HCT116 (cell line): ENCODE measurements around the gene KRT33A.
"Not testable (repeated sequence)": the region's sequence is repeated elsewhere in the genome, so short reads cannot be mapped to it uniquely, and the experiment has no call there.

Source experiments
- EZH2 ChIP-seq: fragments of 200-600 bp; sonication (generic); IDR thresholded peaks from 2 replicates; pipeline ENCODE4 v1.6.1; 2017; ENCODE audit warnings: antibody characterized with exemption, mixed run types
- EZH2phosphoT487 ChIP-seq: fragments of 200-600 bp; IDR thresholded peaks from 2 replicates; pipeline ENCODE4 v1.6.1; 2018; ENCODE audit warnings: antibody characterized with exemption, borderline replicate concordance
- JUND ChIP-seq: IDR thresholded peaks from 2 replicates; pipeline ENCODE4 v1.6.1; 2012
- MAX ChIP-seq: IDR thresholded peaks from 2 replicates; pipeline ENCODE4 v1.6.1; 2012
- POLR2A ChIP-seq: IDR thresholded peaks from 2 replicates; pipeline ENCODE4 v1.7.0; 2011; ENCODE audit warnings: borderline replicate concordance; ENCODE audit not compliant: insufficient read depth, insufficient read length; ENCODE audit errors: extremely low read depth
- POLR2AphosphoS5 ChIP-seq: IDR thresholded peaks from 2 replicates; pipeline ENCODE4 v1.6.1; 2011; ENCODE audit warnings: mild to moderate bottlenecking, low read depth, low read length, moderate library complexity
- RAD21 ChIP-seq: IDR thresholded peaks from 2 replicates; pipeline ENCODE4 v1.6.1; 2012; ENCODE audit warnings: low read depth, mild to moderate bottlenecking
- REST ChIP-seq: IDR thresholded peaks from 2 replicates; pipeline ENCODE4 v1.6.1; 2012; ENCODE audit warnings: low read depth
- TCF7L2 ChIP-seq: IDR thresholded peaks from 2 replicates; pipeline ENCODE4 v1.7.0; 2011; ENCODE audit warnings: borderline replicate concordance, inconsistent platforms; ENCODE audit not compliant: insufficient read depth, insufficient read length; ENCODE audit errors: extremely low read depth
- YY1 ChIP-seq: IDR thresholded peaks from 2 replicates; pipeline ENCODE4 v1.6.1; 2011; ENCODE audit warnings: low read length, low read depth, moderate library complexity, mild to moderate bottlenecking; ENCODE audit not compliant: insufficient replicate concordance; ENCODE audit errors: extremely low read depth
- ZBTB33 ChIP-seq: IDR thresholded peaks from 2 replicates; pipeline ENCODE4 v1.6.1; 2011; ENCODE audit warnings: mild to moderate bottlenecking, low read length, moderate library complexity; ENCODE audit not compliant: insufficient replicate concordance; ENCODE audit errors: extremely low read depth
- ZNF274 ChIP-seq: fragments of 200-500 bp; sonication (Bioruptor generic); IDR thresholded peaks from 2 replicates; pipeline ENCODE4 v1.6.1; 2014; ENCODE audit warnings: mild to moderate bottlenecking, low read depth, low read length, inconsistent platforms
- TF ChIP-seq, protein P1 (sequence below), 3 experiments: fragments of 200-600 bp in 1 of 3; sonication (generic) in 1 of 3; IDR thresholded peaks in 2 of 3; conservative IDR thresholded peaks in 1 of 3; 2 replicates each; pipeline ENCODE4 v1.5.1; 2012 to 2017; ENCODE audit warnings: low read depth in 2 of 3, low read length in 2 of 3, antibody characterized with exemption in 1 of 3, borderline replicate concordance in 1 of 3, control low read depth in 1 of 3, mild to moderate bottlenecking in 1 of 3, mixed read lengths in 1 of 3, mixed run types in 1 of 3, moderate library complexity in 1 of 3; ENCODE audit not compliant: insufficient read depth in 1 of 3

DNA sequence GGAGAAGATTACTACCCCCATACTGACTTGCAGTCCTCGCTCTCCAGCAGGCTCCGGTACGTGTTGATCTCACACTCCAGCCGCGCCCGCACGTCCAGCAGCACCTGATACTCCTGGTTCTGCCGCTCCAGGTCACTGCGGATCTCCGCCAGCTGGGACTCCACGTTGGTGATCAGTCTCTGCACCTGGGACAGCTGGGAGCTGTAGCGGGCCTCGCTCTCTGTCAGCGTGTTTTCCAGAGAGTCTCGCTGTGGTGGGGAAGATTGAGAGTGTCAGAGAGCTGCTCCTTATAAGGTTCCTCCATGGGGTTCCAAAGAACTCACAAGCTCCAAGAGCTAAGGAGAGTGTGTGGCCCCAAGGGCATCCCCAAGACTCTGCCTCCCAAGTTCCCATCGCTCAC lies 4.2 kb downstream of the KRT33A start:
- not testable (repeated sequence) for TF ChIP-seq POLR2A, REST, RAD21, ZBTB33, MAX, JUND, YY1, EZH2phosphoT487, EZH2, ZNF274, TCF7L2, POLR2AphosphoS5
- TF ChIP-seq, protein P1, sequence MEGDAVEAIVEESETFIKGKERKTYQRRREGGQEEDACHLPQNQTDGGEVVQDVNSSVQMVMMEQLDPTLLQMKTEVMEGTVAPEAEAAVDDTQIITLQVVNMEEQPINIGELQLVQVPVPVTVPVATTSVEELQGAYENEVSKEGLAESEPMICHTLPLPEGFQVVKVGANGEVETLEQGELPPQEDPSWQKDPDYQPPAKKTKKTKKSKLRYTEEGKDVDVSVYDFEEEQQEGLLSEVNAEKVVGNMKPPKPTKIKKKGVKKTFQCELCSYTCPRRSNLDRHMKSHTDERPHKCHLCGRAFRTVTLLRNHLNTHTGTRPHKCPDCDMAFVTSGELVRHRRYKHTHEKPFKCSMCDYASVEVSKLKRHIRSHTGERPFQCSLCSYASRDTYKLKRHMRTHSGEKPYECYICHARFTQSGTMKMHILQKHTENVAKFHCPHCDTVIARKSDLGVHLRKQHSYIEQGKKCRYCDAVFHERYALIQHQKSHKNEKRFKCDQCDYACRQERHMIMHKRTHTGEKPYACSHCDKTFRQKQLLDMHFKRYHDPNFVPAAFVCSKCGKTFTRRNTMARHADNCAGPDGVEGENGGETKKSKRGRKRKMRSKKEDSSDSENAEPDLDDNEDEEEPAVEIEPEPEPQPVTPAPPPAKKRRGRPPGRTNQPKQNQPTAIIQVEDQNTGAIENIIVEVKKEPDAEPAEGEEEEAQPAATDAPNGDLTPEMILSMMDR (IDR thresholded peaks at IDR 0.05 in 2 of 3, conservative IDR thresholded peaks at IDR 0.05 in 1 of 3; ENCODE audit: borderline replicate concordance in 1 of 3, insufficient read depth in 1 of 3, low read depth in 2 of 3, low read length in 2 of 3): not testable (repeated sequence)
